SH-SY5Y (cell line): ENCODE data around the gene CATSPERE.

Experiments used
- GATA2 ChIP-seq: IDR thresholded peaks from 2 replicates; pipeline ENCODE4 v1.6.1; 2011; ENCODE audit warnings: mild to moderate bottlenecking, low read depth, low read length
- GATA3 ChIP-seq: IDR thresholded peaks from 2 replicates; pipeline ENCODE4 v1.6.1; 2011; ENCODE audit warnings: low read depth, mild to moderate bottlenecking, low read length, moderate library complexity

- TF ChIP-seq GATA3 (no peak), GATA2 (no peak)
Observed at GRCh38 chr1:244450597-244451538, 10.2 kb upstream of the CATSPERE start.
